Mucosa of descending colon (tissue), 3 donors: ENCODE measurements around the gene TM4SF1. TPM values are rescaled to one million over a fixed set of nuclear protein-coding genes. Genes with fewer than 3 reads are reported as not detected.
A peak's percentile ranks its signal among the peaks of the same experiment; 100 is the strongest.

Experiments
- ATAC-seq: fragments of 200-7000 bp; cut with Tn5 transposase; one replicate; pipeline ENCODE4 v1.9.1; 2020; ENCODE audit warnings: mild to moderate bottlenecking, moderate library complexity
- DNase-seq, 3 donors: peaks; one replicate each; pipeline ENCODE4 v3.0.0-alpha.2; 2020
- H3K36me3 ChIP-seq: fragments of 200-600 bp; one replicate; pipeline ENCODE4 v1.8.0; 2021; ENCODE audit warnings: low read depth, mild to moderate bottlenecking
- H3K4me1 ChIP-seq: fragments of 200-600 bp; one replicate; pipeline ENCODE4 v1.8.0; 2021; ENCODE audit warnings: low read depth, mild to moderate bottlenecking
- H3K4me3 ChIP-seq: fragments of 200-600 bp; one replicate; pipeline ENCODE4 v1.8.0; 2021; ENCODE audit warnings: mild to moderate bottlenecking
- H3K9me3 ChIP-seq: fragments of 200-600 bp; one replicate; pipeline ENCODE4 v1.8.0; 2021; ENCODE audit warnings: mild to moderate bottlenecking
- CTCF ChIP-seq: fragments of 200-600 bp; IDR thresholded peaks from one replicate; pipeline ENCODE4 v1.8.0; 2022; ENCODE audit warnings: antibody characterized with exemption, mild to moderate bottlenecking
- intact Hi-C, 2 donors: fragments of 100-400 bp; cut with DNase I in 1 of 2; cut with micrococcal nuclease in 1 of 2; formaldehyde crosslinking; loops; one replicate each; pipeline versions ENCODE4 v1.11.0 to v1.11.1; 2022; cut with DNase I, micrococcal nuclease
- total RNA-seq, 3 donors: library from RNA; stranded (reverse); fragmentation: NEBNext Ultra II Directional in 2 of 3; extraction: Animal tissue kit (Norgen Biotek cat#: 25700) in 2 of 3; gene quantifications; one replicate each; pipeline versions ENCODE4 v1.2.1 to v1.2.4, GENCODE V29; 2021 to 2023
- donor health status: DM: no; HTN: no; CAD: no; lungs with moderate emphysema.
- donor health status: DM: no; HTN: no; CAD: no.
- donor health status: DM: no; HTN: yes; CAD: no.

The TM4SF1 gene
- total RNA-seq, 3 donors from 2014 or later, result 22.7 to 87.8 (median 24.9) TPM

- Histone ChIP-seq H3K4me3 (no peak overlapping the region), H3K4me1 (no peaks in the 10 kb centered on the region), H3K9me3 (no peaks in the 10 kb centered on the region), H3K36me3 (no peaks in the 10 kb centered on the region)
- ATAC-seq (no peak), DNase-seq (no peak)
- no peak for TF ChIP-seq CTCF
- intact Hi-C loops, result loop anchor here in 1 of 2 donors (10.0 kb wide), 1 partner anchor 73 kb away; the partner anchor contains the start of gene TM4SF4
These were observed 24.5 kb upstream of the TM4SF1 start for GRCh38 chr3:149401926-149402310.

GRCh38 chr3:149401212-149401925 lies 23.9 kb upstream of the TM4SF1 start:
- DNase-seq (peak in 2 of 3 donors; percentile 45 to 62), ATAC-seq (peak; percentile 96)
- Histone ChIP-seq H3K4me1 (no peaks in the 10 kb centered on the region), H3K36me3 (no peaks in the 10 kb centered on the region), H3K4me3 (no peak overlapping the region), H3K9me3 (no peaks in the 10 kb centered on the region)
- no peak for TF ChIP-seq CTCF
- intact Hi-C loops, result loop anchor here in 1 of 2 donors (10.0 kb wide), 1 partner anchor 73 kb away; the partner anchor contains the start of gene TM4SF4

GRCh38 chr3:149400645-149401044 lies 23.2 kb upstream of the TM4SF1 start:
- Histone ChIP-seq H3K36me3 (no peaks in the 10 kb centered on the region), H3K9me3 (no peaks in the 10 kb centered on the region), H3K4me1 (no peaks in the 10 kb centered on the region), H3K4me3 (no peak overlapping the region)
- no peak for DNase-seq
- no peak for ATAC-seq
- intact Hi-C loops, result loop anchor here in 1 of 2 donors (10.0 kb wide), 1 partner anchor 74 kb away; the partner anchor contains the start of gene TM4SF4
- no peak for TF ChIP-seq CTCF

GRCh38 chr3:149398296-149398695 lies 20.8 kb upstream of the TM4SF1 start:
- intact Hi-C loops, result no loop called here

GRCh38 chr3:149397528-149397927 lies 20.1 kb upstream of the TM4SF1 start:
- TF ChIP-seq CTCF, result no peak
- no peaks in the 10 kb centered on the region for H3K36me3 ChIP-seq

More at GRCh38 chr3:149398296-149398695, 20.8 kb upstream of the TM4SF1 start:
- DNase-seq (no peak), ATAC-seq (no peak)
- no peak overlapping the region for H3K4me3 ChIP-seq
- no peaks in the 10 kb centered on the region for H3K4me1 ChIP-seq
- H3K9me3 ChIP-seq, result no peaks in the 10 kb centered on the region
- no peak for TF ChIP-seq CTCF
- no peaks in the 10 kb centered on the region for H3K36me3 ChIP-seq

More at GRCh38 chr3:149397528-149397927, 20.1 kb upstream of the TM4SF1 start:
- DNase-seq, result no peak
- H3K9me3 ChIP-seq, result no peaks in the 10 kb centered on the region
- intact Hi-C loops, result no loop called here
- H3K4me3 ChIP-seq, result no peak overlapping the region
- no peaks in the 10 kb centered on the region for H3K4me1 ChIP-seq
- ATAC-seq, result no peak
